Right atrium auricular region (tissue), 2 donors: ENCODE measurements around the gene SATB1. TPM values are rescaled to one million over a fixed set of nuclear protein-coding genes. Genes with fewer than 3 reads are reported as not detected.
A peak's percentile ranks its signal among the peaks of the same experiment; 100 is the strongest.

Source experiments
- DNase-seq: peaks from one replicate; pipeline ENCODE4 v3.0.0-alpha.2; 2019; ENCODE audit warnings: low spot score
- H3K27ac ChIP-seq, 2 donors: fragments of 200-600 bp; sonication (generic); 1 replicate in 1 of 2; 2 replicates in 1 of 2; pipeline ENCODE4 v1.5.1; 2016 to 2019
- H3K27me3 ChIP-seq, 2 donors: fragments of 200-600 bp; sonication (generic); one replicate each; pipeline versions ENCODE4 v1.5.1 to v1.6.0; 2017 to 2019
- H3K36me3 ChIP-seq: fragments of 200-600 bp; sonication (generic); one replicate; pipeline ENCODE4 v1.5.1; 2016
- H3K4me1 ChIP-seq, 2 donors: fragments of 200-600 bp; sonication (generic); one replicate each; pipeline versions ENCODE4 v1.5.1 to v1.6.0; 2017 to 2019
- H3K4me3 ChIP-seq, 2 donors: fragments of 200-600 bp; sonication (generic); 1 replicate in 1 of 2; 2 replicates in 1 of 2; pipeline ENCODE4 v1.5.1; 2017 to 2019; ENCODE audit warnings: mild to moderate bottlenecking in 1 of 2, moderate library complexity in 1 of 2
- H3K9me3 ChIP-seq, 2 donors: fragments of 200-600 bp; sonication (generic); one replicate each; pipeline ENCODE4 v1.5.1; 2019
- CTCF ChIP-seq, 2 donors: fragments of 200-600 bp; sonication (generic); IDR thresholded peaks; one replicate each; pipeline ENCODE4 v1.5.1; 2019; ENCODE audit warnings: antibody characterized with exemption in 2 of 2
- total RNA-seq, 2 donors: library from RNA; depleted of rRNA; stranded (reverse); fragments of >200 nt; gene quantifications; one replicate each; pipeline ENCODE4 v1.1.0, GENCODE V29; 2016

The SATB1 gene
- total RNA-seq, 2 donors from 2014 or later = 41.6 to 45.2 TPM

- Histone ChIP-seq H3K4me3 (no peak overlapping the region), H3K27ac (no peak overlapping the region), H3K4me1 (peaks cover 0 to 18% of the 10 kb centered on the region in 2 donors), H3K9me3 (peaks cover 0 to 18% of the 10 kb centered on the region in 2 donors), H3K36me3 (no peaks in the 10 kb centered on the region), H3K27me3 (no peaks in the 10 kb centered on the region)
- no peak for DNase-seq
- TF ChIP-seq CTCF (IDR thresholded peaks at IDR 0.05) = no peak
Measured at GRCh38 chr3:18447720-18448119, 22.6 kb upstream of the SATB1 start.

GRCh38 chr3:18446149-18446825 lies 21.1 kb upstream of the SATB1 start:
- no peak overlapping the region for H3K27ac ChIP-seq

GRCh38 chr3:18445401-18446148 lies 20.4 kb upstream of the SATB1 start:
- Histone ChIP-seq H3K9me3 (peaks cover 0 to 18% of the 10 kb centered on the region in 2 donors), H3K4me1 (peaks cover 0 to 18% of the 10 kb centered on the region in 2 donors), H3K4me3 (peak overlapping the region; percentile 31 to 64), H3K36me3 (no peaks in the 10 kb centered on the region), H3K27me3 (no peaks in the 10 kb centered on the region), H3K27ac (no peak overlapping the region)
- DNase-seq = no peak
- TF ChIP-seq CTCF (IDR thresholded peaks at IDR 0.05) = peak in 1 of 2 donors; percentile 16

More at GRCh38 chr3:18446149-18446825, 21.1 kb upstream of the SATB1 start:
- H3K4me1 ChIP-seq = peaks cover 0 to 18% of the 10 kb centered on the region in 2 donors
- H3K4me3 ChIP-seq = no peak overlapping the region
- peaks cover 0 to 18% of the 10 kb centered on the region in 2 donors for H3K9me3 ChIP-seq
- TF ChIP-seq CTCF (IDR thresholded peaks at IDR 0.05) = no peak
- no peaks in the 10 kb centered on the region for H3K27me3 ChIP-seq
- H3K36me3 ChIP-seq = no peaks in the 10 kb centered on the region
- no peak for DNase-seq

GRCh38 chr3:18444595-18445400 lies 19.7 kb upstream of the SATB1 start:
- TF ChIP-seq CTCF (IDR thresholded peaks at IDR 0.05) = peak in 1 of 2 donors; percentile 73
- peaks cover 0 to 18% of the 10 kb centered on the region in 2 donors for H3K4me1 ChIP-seq
- peaks cover 0 to 13% of the 10 kb centered on the region in 2 donors for H3K9me3 ChIP-seq
- no peak for DNase-seq
- H3K4me3 ChIP-seq = peak overlapping the region; percentile 44 to 64
- no peaks in the 10 kb centered on the region for H3K27me3 ChIP-seq
- no peaks in the 10 kb centered on the region for H3K36me3 ChIP-seq
- no peak overlapping the region for H3K27ac ChIP-seq

- H3K4me1 ChIP-seq = peaks cover 0 to 18% of the 10 kb centered on the region in 2 donors
- H3K27ac ChIP-seq = no peak overlapping the region
- TF ChIP-seq CTCF (IDR thresholded peaks at IDR 0.05) = no peak
- H3K27me3 ChIP-seq = no peaks in the 10 kb centered on the region
- H3K9me3 ChIP-seq = peaks cover 0 to 5% of the 10 kb centered on the region in 2 donors
- H3K36me3 ChIP-seq = no peaks in the 10 kb centered on the region
- DNase-seq = no peak
- H3K4me3 ChIP-seq = peak overlapping the region; percentile 44 to 64
Measured at GRCh38 chr3:18443665-18444594, 18.8 kb upstream of the SATB1 start.
